ENCODE measurements around the gene THAP3. TPM values are rescaled to one million over a fixed set of nuclear protein-coding genes. Genes with fewer than 3 reads are reported as not detected.

The THAP3 gene
- total RNA-seq, 1 experiment from 2014 or later = 11.5 TPM

DNA sequence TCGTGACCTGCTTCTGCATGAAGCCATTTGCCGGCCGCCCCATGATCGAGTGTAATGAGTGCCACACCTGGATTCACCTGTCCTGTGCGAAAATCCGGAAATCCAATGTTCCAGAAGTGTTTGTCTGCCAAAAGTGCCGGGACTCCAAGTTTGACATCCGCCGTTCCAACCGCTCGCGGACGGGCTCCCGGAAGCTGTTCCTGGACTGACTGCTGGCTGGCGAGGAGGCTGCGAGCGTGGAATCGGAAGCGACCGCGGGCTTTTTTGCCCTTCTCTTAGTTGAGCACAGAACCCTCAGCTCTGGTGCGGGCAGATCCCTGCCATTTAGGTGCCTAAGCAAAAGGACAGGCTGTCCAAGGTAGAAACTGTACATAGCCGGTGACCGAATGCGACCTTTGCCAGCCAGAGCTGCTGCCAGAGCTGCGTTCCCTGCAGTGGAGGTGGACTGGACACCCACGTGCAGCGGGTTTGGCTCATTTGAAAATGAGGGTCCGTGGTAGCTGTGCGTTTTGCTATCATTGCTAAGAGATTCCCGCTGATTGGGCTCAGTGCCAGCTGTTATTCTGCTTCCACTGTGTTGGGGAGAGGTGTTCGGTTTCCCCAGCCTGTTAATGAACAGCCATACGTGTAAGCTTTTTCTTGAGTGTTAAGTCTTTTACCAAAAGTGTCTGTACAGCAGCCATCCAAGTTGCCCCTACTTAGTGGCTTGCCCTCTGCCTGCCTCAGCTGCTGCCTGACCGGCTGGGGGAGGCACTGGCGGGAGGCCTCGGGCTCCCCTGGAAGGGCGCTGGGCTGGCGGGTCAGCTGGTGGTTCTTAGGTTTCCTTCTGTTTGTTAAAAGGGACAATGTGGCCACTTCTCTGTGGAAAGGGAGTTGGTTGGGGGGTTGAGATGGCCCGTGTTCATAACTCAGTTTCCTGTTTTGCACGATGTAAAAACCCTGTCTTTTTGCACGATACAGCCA, 3.0 kb upstream of the THAP3 start:
- CTCF ChIA-PET = no interaction called here
- H3K27ac Mint-ChIP-seq (ENCODE audit: unreplicated experiment) = no peak overlapping the region

GRCh38 chr1:6622396-6623152, 2.1 kb upstream of the THAP3 start:
- TF ChIP-seq, protein P1, sequence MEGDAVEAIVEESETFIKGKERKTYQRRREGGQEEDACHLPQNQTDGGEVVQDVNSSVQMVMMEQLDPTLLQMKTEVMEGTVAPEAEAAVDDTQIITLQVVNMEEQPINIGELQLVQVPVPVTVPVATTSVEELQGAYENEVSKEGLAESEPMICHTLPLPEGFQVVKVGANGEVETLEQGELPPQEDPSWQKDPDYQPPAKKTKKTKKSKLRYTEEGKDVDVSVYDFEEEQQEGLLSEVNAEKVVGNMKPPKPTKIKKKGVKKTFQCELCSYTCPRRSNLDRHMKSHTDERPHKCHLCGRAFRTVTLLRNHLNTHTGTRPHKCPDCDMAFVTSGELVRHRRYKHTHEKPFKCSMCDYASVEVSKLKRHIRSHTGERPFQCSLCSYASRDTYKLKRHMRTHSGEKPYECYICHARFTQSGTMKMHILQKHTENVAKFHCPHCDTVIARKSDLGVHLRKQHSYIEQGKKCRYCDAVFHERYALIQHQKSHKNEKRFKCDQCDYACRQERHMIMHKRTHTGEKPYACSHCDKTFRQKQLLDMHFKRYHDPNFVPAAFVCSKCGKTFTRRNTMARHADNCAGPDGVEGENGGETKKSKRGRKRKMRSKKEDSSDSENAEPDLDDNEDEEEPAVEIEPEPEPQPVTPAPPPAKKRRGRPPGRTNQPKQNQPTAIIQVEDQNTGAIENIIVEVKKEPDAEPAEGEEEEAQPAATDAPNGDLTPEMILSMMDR (IDR thresholded peaks at IDR 0.05; ENCODE audit: unreplicated experiment) = no peak
- CTCF ChIA-PET = no interaction called here
- BruUV-seq (replicated peaks) = no TSS peak
- intact Hi-C loops (cut with micrococcal nuclease; ENCODE audit: unreplicated experiment) = no loop called here
- H3K9me3 Mint-ChIP-seq (ENCODE audit: low read depth, unreplicated experiment) = no peaks in the 10 kb centered on the region
- no peak for DNase-seq
- H3K4me3 Mint-ChIP-seq (ENCODE audit: low read depth, unreplicated experiment) = no peak overlapping the region
- peaks cover 43% of the 10 kb centered on the region for H3K36me3 Mint-ChIP-seq (ENCODE audit: insufficient read depth, unreplicated experiment)
- no peaks in the 10 kb centered on the region for H3K27me3 Mint-ChIP-seq (ENCODE audit: unreplicated experiment)
- no peak overlapping the region for H3K27ac Mint-ChIP-seq (ENCODE audit: unreplicated experiment)
- no peaks in the 10 kb centered on the region for H3K4me1 Mint-ChIP-seq (ENCODE audit: low read depth, unreplicated experiment)

More for the DNA sequence above, 3.0 kb upstream of the THAP3 start:
- no peak overlapping the region for H3K4me3 Mint-ChIP-seq (ENCODE audit: low read depth, unreplicated experiment)
- intact Hi-C loops (cut with micrococcal nuclease; ENCODE audit: unreplicated experiment) = no loop called here
- TF ChIP-seq, protein P1 (IDR thresholded peaks at IDR 0.05; ENCODE audit: unreplicated experiment) = no peak
- H3K27me3 Mint-ChIP-seq (ENCODE audit: unreplicated experiment) = no peaks in the 10 kb centered on the region
- no peak for DNase-seq
- no peaks in the 10 kb centered on the region for H3K4me1 Mint-ChIP-seq (ENCODE audit: low read depth, unreplicated experiment)
- no TSS peak for BruUV-seq (replicated peaks)
- H3K36me3 Mint-ChIP-seq (ENCODE audit: insufficient read depth, unreplicated experiment) = peaks cover 48% of the 10 kb centered on the region
- no peaks in the 10 kb centered on the region for H3K9me3 Mint-ChIP-seq (ENCODE audit: low read depth, unreplicated experiment)

DNA sequence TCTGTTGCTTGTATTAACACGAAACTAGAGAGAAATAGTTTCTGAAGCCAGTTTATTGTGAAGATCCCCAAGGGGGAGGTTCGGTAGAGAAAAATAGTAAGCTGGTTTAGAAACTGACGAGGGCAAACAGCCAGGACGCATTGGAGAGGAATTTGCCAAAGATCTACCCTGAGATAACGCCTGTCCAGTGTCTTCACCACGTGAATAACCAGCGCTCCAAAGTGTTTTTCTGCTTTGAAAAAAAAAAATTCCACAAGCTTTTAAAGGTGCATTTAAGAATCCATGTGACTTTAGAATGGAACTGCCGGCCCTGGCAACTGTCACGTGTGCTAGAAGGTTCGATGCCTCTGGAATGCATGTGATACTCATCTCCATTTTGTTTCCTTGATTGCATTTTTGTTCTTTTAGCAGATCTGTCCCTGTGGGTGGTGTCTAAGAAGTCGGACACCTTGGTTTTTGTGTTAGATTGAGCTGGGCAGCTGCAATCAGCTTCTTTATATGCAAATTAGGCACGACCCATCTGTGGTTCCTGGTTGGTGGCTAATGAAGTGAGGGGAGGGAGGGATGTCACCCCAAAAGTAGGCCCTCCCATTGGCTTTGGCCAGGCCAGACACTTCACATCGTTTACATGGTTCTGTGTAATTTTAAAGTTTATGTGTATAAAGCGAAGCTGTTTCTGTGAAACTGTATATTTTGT, 1.3 kb upstream of the THAP3 start:
- Mint-ChIP-seq H3K27me3 (ENCODE audit: unreplicated experiment) (no peaks in the 10 kb centered on the region), H3K9me3 (ENCODE audit: low read depth, unreplicated experiment) (no peaks in the 10 kb centered on the region), H3K36me3 (ENCODE audit: insufficient read depth, unreplicated experiment) (peaks cover 40% of the 10 kb centered on the region), H3K4me3 (ENCODE audit: low read depth, unreplicated experiment) (no peak overlapping the region), H3K4me1 (ENCODE audit: low read depth, unreplicated experiment) (no peaks in the 10 kb centered on the region), H3K27ac (ENCODE audit: unreplicated experiment) (no peak overlapping the region)
- no TSS peak for BruUV-seq (replicated peaks)
- TF ChIP-seq, protein P1 (IDR thresholded peaks at IDR 0.05; ENCODE audit: unreplicated experiment) = no peak
- CTCF ChIA-PET = no interaction called here
- DNase-seq = no peak
- intact Hi-C loops (cut with micrococcal nuclease; ENCODE audit: unreplicated experiment) = no loop called here

GRCh38 chr1:6625584-6626149, 999 bp downstream of the THAP3 start:
- DNase-seq = no peak
- intact Hi-C loops (cut with micrococcal nuclease; ENCODE audit: unreplicated experiment) = no loop called here
- CTCF ChIA-PET = no interaction called here
- BruUV-seq (replicated peaks) = no TSS peak
- H3K27ac Mint-ChIP-seq (ENCODE audit: unreplicated experiment) = peak overlapping the region; percentile 63
- no peaks in the 10 kb centered on the region for H3K4me1 Mint-ChIP-seq (ENCODE audit: low read depth, unreplicated experiment)
- no peaks in the 10 kb centered on the region for H3K9me3 Mint-ChIP-seq (ENCODE audit: low read depth, unreplicated experiment)
- H3K4me3 Mint-ChIP-seq (ENCODE audit: low read depth, unreplicated experiment) = peak overlapping the region; percentile 77
- TF ChIP-seq, protein P1 (IDR thresholded peaks at IDR 0.05; ENCODE audit: unreplicated experiment) = no peak
- peaks cover 38% of the 10 kb centered on the region for H3K36me3 Mint-ChIP-seq (ENCODE audit: insufficient read depth, unreplicated experiment)
- H3K27me3 Mint-ChIP-seq (ENCODE audit: unreplicated experiment) = no peaks in the 10 kb centered on the region

Measured in Calu3 (cell line).